ENCODE results near the gene COMMD7.

COMMD7 gene

GRCh38 chr20:32675223-32675975 lies 67.9 kb downstream of the COMMD7 start:
- DNase-seq (ENCODE audit: low read depth): no peak

DNA sequence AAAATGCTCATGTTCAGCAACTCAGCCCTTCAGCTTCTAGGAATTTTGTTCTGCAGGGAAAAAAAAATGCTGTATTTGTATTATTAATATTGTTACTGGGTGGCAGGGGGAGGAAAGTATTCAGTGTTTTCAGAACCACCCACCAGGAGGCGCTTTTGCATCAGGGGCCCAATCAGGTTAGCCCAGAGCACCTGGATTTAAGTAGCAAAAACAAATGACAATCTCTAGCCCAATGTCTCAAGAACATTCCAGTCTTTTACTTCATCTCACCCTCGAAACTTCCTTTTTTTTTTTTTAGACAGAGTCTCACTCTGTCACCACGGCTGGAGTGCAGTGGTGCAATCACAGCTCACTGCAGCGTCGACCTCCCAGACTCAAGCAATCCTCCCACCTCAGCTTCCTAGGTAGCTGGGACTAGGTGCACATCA lies 68.9 kb downstream of the COMMD7 start:
- peak; percentile 56 for DNase-seq (ENCODE audit: low read depth)

DNA sequence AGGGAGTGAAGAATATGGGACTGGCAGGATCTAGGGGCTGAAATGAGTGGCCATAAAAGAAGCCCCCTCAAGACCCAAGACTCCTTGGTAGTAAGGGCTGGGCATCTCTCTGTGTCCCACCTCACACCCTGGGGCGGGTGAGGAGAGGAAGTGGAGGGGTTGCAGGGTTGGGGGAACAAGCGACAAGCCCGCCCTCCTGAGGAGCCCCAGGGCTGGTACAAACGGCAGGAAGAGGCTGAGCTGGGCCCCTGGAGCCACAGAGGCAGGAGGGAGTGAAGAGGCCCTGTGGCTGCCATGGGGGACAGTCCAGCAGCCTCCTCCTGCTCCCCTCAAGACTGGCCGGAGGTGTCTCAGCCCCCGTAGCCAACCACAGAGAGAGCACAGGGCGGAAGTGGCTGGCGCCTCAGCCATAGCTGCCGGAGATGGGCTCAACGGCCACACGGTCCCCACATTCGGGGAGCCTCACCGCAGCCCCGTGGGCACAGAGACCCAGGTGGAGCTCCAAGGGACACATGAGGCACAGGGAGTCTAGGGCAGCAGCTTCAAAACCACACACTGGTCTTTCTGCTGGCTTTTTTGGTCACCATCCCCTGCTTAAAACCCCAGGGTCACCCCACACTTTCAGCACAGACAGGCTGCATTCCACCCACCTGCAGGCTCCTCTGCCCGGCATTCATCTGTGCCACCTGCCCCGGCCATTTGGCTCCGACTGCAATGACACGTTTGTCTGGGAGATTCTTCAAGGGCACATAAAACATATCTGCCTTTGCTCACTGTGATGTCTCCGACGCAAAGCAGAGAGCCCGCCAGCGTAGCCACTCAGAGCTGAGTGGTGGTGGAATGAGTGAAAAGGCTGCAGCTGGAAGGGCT lies 70.0 kb downstream of the COMMD7 start:
- DNase-seq (ENCODE audit: low read depth): no peak

DNA sequence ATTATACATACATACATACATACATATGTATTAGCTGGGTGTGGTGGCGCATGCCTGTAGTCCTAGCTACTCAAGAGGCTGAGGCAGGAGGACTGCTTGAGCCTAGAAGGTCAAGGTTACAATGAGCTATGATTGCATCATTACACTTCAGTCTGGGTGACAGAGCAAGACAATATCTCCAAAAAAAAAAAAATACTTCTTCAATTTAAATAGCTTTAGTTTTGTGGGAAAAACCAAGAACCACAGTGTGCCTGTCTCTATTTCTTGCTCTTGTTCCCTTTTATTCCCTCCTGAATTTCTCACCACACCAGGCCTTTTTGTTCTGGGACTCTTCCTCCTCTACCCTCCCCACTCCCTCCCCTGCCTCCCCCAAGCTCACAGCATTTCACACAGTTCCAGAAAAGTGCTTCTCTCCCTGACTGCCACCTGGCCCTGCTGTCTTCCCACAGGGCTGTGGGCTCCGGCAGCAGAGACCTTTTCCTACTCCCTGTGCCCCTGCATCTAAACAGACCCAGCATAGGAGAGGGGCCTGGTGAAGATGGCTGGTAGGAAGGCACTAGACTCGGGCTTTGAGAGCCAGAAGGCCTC lies 70.8 kb downstream of the COMMD7 start:
- no peak for DNase-seq (ENCODE audit: low read depth)

GRCh38 chr20:32670773-32671455 lies 72.4 kb downstream of the COMMD7 start:
- no peak for DNase-seq (ENCODE audit: low read depth)

DNA sequence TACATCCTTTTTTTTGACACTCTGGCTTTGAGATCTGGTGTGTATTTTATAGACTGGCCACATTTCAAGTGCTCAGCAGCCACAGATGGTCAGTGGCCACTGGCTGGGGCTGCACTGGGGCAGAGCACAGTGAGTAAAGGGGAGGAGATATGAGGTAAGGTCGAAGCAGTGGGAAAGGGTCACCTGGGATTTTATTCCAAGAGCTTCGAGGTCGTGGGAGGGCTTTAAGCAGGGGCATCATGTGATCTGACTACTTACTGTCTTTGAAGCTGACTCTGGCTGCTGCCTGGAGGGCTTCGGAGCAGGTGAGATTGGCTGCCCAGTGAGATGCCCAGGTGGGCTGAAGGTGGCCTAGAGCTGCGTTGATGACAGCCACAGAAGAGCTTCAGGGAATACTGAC lies 76.2 kb downstream of the COMMD7 start:
- DNase-seq (ENCODE audit: low read depth): no peak

DNA sequence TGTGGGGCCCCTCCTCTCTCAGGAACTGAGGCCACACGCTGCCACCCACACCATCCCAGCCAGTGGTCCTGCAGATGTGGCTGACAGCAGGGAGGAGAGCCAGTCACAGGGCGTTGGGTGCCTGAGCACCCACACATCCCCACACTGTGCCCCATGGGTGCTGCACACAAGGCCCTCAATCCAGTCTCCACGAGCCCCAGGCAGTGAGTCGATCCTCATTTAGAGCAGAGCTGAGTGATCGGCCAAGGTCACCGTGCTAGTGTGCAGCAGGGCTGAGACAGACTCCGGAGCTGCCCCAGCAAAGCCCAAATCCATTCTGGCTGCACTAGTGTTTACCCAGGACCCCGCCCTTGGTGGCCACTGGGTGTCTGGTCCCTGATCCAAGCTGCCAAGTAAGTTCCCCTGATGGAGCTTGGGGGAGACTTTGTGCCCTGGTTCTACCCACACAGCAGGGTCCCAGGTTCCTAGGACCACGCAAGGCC lies 78.5 kb downstream of the COMMD7 start:
- DNase-seq (ENCODE audit: low read depth): no peak

GRCh38 chr20:32664012-32664677 lies 79.1 kb downstream of the COMMD7 start:
- DNase-seq (ENCODE audit: low read depth): no peak

- DNase-seq (ENCODE audit: low read depth): no peak
Measured at GRCh38 chr20:32663335-32664011, 79.8 kb downstream of the COMMD7 start.

DNA sequence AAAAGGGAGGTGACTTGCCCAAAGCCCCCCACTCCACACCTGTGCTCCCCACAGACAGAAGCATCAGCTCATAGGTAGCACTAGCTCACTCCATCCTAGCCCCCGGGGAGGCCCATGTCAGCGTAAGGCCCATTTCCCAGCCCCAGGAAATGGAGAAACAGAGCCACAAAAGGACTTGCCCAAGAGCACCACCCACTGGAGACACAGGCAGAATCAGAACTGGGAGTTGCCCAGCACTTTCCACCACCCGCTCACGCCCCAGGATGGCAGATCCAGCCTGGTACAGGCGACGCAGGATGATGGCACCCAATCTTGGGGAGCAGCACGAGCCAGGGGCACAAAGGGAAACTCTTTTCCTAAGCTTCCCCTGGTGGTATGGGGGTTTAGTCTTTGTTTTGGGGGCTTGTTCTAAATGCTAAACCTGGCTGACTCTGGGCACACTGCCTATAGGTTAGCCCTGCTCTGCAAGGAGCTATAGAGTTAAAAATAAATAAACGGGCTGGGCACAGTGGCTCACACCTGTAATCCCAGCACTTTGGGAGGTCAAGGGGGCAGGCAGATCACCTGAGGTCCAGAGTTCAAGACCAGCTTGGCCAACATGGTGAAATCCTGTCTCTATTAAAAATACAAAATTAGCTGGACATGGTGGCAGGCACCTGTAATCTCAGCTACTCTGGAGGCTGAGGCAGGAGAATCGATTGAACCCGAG lies 81.3 kb downstream of the COMMD7 start:
- DNase-seq (ENCODE audit: low read depth): no peak

DNA sequence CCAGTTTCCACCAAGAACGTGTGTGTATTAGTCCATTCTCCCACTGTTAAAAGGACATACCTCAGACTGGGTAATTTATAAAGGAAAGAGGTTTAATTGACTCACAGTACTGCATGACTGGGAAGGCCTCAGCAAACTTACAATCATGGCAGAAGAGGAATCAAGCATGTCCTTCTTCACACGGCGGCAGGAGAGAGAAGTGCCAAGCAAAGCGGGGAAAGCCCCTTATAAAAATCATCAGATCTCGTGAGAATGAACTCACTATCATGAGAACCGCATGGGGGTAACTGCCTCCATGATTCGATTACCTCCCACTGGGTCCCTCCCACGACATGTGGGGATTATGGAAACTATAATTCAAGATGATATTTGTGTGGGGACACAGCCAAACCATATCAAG lies 82.6 kb downstream of the COMMD7 start:
- no peak for DNase-seq (ENCODE audit: low read depth)

DNA sequence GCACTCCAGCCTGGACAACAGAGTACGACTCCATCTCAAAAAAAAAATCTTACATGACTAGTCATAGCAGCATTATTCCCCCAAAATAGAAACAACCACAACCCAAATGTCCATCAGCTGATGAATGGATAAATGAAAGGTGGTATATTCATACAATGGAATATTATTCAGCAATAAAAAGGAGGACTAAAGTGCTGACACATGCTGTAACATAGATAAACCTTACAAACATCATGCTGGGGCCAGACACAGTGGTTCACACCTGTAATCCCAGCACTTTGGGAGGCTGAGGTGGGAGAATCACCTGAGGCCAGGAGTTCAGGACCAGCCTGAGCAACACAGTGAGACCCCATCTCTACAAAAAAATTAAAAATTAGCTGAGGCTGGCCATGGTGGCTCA lies 86.4 kb downstream of the COMMD7 start:
- no peak for DNase-seq (ENCODE audit: low read depth)

DNA sequence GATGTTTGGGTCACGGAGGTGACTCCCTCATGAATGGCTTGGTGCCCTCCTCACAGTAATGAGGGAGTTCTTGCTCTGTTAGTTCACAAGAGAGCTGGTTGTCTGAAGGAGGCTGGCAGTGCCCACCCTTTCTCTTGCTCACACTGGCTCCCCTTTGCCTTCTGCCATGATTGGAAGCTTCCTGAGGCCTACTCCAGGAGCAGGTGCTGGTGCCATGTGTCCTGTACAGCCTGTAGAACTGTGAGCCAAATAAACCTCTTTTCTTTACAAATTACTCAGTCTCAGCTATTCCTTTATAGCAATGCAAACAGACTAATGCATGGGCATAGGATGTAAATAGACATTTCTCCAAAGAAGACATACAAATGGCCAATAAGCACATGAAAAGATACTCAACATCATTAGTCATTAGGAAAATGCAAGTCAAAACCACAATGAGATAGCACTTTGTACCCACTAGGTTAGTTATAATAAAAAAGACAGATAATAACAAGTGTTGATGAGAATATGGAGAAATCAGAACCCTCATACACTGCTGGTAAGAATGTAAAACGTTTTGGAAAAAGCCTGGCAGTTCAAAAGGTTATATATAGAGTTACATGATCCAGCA lies 87.3 kb downstream of the COMMD7 start:
- DNase-seq (ENCODE audit: low read depth): no peak

GRCh38 chr20:32652739-32653526 lies 90.3 kb downstream of the COMMD7 start:
- DNase-seq (ENCODE audit: low read depth): peak; percentile 80

Measured in stimulated activated CD4-positive, alpha-beta T cell treated with anti-CD3 and anti-CD28 coated beads, Interleukin-2, amount 100 ng/mL, for 4 hours (primary cell).